GM20000 (cell line): ENCODE results near the gene CEP128.

Source experiments
- DNase-seq: peaks from one replicate; pipeline ENCODE4 v3.0.0; 2012; ENCODE audit warnings: low spot score
- TF ChIP-seq, protein P1 (sequence below): IDR thresholded peaks from 2 replicates; pipeline ENCODE4 v1.5.1; 2012; ENCODE audit warnings: mild to moderate bottlenecking, control low read depth; ENCODE audit errors: extremely low read depth, missing control alignments

Gene CEP128

DNA sequence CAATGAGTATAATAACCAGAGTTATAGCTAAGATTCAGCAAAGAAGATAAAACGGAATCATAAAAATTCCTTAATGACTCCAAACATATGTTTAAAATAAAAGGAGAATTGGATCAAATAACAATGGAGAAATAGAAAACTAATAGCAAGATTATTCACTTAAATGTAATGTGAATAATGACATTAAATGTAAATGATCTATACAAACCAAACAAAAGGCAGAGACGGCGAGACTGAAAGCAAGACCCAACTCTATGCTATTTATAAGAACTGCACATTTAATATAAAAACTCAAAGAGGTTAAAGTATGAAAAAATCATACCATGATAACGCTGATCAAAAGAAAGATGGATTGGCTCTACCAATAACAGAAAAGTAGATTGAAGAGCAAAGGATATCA is 10.0 kb upstream of the CEP128 start:
- no peak for DNase-seq
- TF ChIP-seq, protein P1, sequence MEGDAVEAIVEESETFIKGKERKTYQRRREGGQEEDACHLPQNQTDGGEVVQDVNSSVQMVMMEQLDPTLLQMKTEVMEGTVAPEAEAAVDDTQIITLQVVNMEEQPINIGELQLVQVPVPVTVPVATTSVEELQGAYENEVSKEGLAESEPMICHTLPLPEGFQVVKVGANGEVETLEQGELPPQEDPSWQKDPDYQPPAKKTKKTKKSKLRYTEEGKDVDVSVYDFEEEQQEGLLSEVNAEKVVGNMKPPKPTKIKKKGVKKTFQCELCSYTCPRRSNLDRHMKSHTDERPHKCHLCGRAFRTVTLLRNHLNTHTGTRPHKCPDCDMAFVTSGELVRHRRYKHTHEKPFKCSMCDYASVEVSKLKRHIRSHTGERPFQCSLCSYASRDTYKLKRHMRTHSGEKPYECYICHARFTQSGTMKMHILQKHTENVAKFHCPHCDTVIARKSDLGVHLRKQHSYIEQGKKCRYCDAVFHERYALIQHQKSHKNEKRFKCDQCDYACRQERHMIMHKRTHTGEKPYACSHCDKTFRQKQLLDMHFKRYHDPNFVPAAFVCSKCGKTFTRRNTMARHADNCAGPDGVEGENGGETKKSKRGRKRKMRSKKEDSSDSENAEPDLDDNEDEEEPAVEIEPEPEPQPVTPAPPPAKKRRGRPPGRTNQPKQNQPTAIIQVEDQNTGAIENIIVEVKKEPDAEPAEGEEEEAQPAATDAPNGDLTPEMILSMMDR = no peak

- no peak for DNase-seq
- TF ChIP-seq, protein P1 = no peak
Measured at GRCh38 chr14:80948291-80948690, 6.8 kb upstream of the CEP128 start.

DNA sequence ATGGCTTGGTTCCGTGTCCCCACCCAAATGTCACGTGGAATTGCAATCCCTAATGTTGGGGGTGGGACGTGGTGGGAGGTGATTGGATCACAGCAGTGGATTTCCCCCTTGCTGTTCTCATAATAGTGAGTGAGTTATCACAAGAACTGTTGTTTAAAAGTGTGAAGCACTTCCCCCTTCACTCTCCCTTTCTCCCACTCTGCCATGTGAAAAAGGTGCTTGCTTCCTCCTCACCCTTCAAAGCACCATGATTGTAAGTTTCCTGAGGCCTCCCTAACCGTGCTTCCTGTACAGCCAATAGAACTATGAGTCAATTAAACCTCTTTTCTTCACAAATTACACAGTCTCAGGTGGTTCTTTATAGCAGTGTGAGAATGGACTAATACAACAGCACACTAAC is 5.3 kb upstream of the CEP128 start:
- no peak for DNase-seq
- TF ChIP-seq, protein P1 = no peak

DNA sequence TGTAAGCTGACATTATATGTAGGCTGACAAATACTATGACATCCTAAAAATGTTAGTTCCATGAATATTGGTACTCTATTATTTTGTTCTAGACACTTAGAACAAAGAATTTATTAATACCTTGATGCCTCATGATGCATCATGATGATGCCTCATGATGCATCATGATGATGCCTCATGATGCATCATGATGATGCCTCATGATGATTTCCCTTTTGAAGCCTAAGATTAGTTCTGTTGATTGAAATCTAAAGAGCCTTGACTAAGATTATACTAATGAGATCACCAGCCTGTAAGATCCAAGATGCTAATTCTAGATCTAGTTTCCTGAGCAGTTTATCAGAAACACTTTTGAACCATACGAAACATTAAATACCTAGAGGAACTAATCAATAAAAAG is 4.6 kb upstream of the CEP128 start:
- no peak for DNase-seq
- TF ChIP-seq, protein P1 = no peak

- DNase-seq = no peak
- TF ChIP-seq, protein P1 = no peak
Measured at GRCh38 chr14:80944861-80945617, 3.5 kb upstream of the CEP128 start.

DNA sequence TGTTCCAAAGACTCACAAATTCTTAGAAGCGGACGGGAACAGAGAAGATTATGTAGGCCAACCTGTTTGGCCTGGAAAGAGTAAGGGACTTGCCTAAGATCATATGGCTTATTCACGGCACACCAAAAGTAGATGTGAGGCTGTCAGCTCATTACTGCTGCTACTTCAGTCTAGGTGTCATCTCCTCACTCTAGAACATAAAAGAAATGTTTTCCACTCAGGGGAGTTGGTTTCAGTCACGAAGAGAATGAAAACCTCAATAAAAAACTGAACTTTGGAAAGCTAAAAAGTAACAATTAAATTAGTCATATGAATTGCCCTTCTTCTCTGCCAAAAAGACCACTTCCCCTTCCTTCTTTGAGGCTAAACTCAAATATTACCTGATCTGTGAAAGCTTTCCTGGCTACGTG is 658 bp upstream of the CEP128 start:
- TF ChIP-seq, protein P1 = no peak
- DNase-seq = no peak

DNA sequence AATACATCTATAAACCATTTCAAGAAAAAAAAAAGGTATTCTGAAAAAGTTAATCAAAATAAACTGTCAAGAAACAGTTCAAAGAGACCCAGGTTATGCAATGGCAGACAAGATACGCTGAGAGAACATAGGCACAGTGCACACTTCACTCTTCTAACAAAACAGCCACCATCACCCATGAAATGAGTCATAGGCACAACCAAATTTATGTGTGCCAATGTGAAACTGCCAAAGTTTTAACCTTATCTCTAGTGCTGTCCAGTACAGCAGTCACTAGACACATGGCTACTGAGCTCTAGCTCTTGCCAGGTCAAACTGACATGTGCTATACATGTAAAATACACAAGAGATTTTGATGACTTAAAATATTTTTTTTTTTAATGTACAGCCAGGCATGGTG is 1.4 kb downstream of the CEP128 start:
- TF ChIP-seq, protein P1 = no peak
- DNase-seq = no peak
